SKM-1 (cell line): ENCODE data around the gene WASF3.

Source experiments
- DNase-seq: peaks from one replicate; lab custom pipeline; 2025; ENCODE audit not compliant: unreplicated experiment; lab: John Stamatoyannopoulos, UW

WASF3 gene

DNA sequence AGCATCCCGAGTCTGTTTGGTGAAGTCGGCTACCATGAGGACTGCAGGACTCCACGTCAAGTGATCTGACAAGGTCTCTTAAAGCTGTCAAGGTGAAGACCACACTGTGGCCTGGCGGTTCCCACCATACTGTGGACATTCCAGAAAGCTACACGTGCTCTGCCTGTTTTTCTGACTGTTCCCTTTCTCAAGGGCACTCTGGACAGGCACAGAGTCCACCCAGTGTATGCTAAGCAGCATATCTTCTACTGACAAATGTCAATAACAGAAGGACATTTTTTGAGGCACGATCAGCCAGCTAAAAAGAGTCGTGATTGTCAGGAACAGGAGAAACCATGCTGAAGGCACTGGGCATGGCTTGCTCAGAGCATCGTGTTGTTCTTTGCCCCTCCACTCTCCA, 12.8 kb upstream of the WASF3 start:
- DNase-seq = no peak

- DNase-seq = no peak
Observed at GRCh38 chr13:26548205-26548765, 9.2 kb upstream of the WASF3 start.

DNA sequence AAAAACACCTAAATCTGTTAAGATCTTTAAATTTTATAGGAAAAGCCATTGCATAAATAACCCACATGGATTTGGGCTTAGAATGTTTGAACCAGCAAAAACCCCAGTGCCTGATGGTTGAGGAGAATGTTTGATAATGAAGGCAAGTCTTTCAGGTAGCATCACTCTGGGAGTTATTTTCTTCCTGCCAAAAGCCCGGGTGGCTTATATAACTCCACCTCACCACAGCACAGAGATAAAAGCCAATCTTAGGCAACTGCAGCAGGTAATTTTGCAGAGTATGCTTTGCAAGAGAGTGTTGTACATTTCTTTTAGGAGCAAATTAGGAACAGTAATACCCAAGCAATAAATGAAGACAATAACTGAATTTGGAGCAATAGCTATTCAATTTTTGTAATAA, 7.8 kb upstream of the WASF3 start:
- no peak for DNase-seq

DNA sequence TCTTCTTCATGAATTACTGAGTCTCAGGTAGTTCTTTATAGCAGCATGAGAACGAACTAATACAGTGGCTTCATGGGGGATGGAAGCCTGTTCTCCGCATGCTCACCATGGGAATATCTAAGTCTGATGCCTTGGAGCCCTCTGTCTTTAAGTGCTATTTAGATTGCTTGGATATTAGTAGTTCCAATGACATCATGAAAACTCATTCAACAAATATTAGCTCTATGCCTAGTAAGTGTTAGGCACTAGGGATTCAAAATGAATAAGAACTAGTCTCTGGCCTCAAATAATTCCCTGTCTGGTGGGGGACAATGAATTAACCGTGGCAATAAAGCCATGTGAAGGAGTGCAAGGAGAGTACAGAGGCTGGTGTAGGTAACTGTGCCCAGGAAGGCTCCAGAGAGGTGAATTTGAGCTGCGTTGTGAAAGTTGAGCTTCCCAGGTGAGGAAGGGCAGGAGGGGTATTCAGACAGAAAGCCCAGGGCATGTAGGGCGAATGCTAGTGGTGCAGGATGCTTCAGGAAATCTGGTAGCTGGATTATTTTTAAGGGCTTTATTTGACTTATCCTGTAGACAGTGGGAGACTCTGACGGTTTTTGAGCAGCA, 6.1 kb upstream of the WASF3 start:
- no peak for DNase-seq

DNA sequence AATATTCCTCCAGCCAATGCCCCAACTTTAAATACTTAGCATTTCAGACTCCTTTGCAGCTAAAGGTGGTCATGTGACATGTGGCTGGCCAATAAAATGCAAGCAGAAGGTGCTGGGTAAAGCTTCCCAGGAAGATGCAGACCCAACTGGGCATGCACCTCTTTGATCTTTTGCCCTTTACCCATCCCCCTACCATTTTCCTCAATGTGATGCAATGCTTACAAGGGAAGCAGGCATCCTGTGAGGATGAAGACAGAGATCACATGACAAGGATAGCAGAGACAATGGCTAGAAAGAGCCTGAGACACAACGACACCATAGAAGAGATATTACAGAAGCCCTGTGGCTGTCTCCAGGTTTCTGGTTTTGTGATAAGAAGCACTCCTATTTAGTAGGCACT, 2.1 kb upstream of the WASF3 start:
- no peak for DNase-seq

- DNase-seq = no peak
Observed at GRCh38 chr13:26557051-26557392, 461 bp upstream of the WASF3 start.

- no peak for DNase-seq
Observed at GRCh38 chr13:26558074-26558805, 757 bp downstream of the WASF3 start.

DNA sequence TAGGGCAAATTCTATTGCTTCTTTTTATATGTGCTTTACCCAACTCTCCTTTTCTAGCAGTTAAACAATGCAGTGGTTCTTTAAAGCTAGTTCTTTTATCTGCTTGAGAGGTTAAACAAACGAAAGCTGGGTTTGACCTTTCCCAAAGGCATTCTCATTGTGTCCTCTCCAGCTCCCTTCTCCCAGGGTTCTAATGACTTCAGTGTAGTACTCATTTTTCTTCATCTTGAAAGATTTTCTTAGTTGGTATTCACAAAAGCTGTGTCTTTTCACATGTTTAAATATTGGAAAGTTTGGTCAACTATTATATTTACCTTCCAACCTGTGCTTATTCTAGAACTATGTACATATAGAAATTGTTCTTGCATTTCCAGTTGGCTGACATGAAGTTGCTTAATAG, 1.5 kb downstream of the WASF3 start:
- no peak for DNase-seq

- DNase-seq = no peak
Observed at GRCh38 chr13:26560456-26560855, 3.0 kb downstream of the WASF3 start.

GRCh38 chr13:26561067-26561466, 3.6 kb downstream of the WASF3 start:
- DNase-seq = no peak

GRCh38 chr13:26561651-26562511, 4.4 kb downstream of the WASF3 start:
- DNase-seq = no peak

DNA sequence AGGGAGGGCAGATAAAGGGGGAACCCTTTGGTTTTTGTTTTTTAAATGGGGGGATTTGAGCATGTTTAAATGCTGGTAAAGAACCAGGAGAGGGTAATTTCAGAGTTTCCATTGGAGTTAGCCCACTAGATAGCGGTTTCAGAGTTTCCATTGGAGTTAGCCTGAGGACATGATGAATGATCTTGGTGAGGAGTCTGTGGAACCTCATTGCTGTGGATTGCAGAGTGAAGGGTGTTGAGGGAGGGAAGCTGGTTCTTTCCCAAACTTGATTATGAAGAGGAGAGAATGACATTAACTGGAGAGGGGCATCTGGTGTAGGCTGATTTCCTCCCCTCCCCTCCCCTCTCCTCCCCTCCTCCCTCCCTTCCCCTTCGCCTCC, 5.0 kb downstream of the WASF3 start:
- no peak for DNase-seq

- DNase-seq = no peak
Observed at GRCh38 chr13:26563713-26564112, 6.2 kb downstream of the WASF3 start.

DNA sequence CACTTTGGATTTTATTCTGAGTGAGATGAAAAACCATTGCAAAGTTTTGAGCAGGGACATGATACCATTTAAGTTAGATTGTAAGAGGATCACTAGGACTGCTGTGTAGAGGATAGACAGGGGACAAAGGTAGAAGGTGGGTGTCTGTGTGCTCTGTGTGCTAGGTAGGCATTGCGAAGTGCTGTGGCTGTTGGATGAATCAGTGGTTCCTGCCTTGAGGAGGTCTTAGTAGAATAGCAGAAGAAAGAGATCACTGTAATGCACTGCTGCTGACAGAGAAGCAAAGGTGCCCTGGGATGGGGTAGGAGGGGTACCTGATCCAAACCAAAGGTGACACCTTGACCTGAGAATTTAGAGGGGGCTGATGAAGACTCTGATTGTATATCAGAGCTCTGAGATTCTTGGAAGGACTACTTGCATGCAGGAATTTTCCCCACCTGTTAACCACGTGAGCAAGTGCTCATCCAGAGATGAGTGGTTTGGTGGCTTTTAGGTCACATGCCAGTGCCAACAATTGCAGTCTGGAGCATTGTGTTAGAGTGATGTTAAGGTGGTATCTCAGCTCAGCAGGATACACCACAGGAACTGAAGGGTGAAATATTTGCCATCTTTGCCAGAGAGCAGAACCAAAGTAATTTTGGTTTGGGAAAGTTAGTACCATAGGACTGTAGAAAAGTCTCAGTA, 10.8 kb downstream of the WASF3 start:
- no peak for DNase-seq

GRCh38 chr13:26571518-26571917, 14.0 kb downstream of the WASF3 start:
- no peak for DNase-seq

GRCh38 chr13:26575244-26575643, 17.8 kb downstream of the WASF3 start:
- no peak for DNase-seq

DNA sequence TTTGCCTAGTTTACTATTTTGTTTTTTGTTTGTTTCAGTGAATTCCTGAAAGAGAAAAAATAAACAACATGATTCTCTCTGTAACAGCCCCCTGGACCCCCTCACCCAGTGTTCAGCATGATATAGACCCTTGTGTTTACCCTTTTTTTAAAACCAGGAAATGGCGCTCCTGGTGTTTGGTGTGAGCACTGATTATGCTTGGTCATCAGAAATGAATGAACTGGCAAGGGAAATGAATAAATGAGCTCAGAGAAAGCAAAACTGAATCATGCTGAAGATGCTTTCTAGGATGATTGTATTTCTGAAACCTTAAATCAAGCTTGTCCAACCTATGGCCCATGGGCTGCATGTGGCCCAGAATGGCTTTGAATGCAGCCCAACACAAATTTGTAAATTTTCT, 22.1 kb downstream of the WASF3 start:
- DNase-seq = no peak

DNA sequence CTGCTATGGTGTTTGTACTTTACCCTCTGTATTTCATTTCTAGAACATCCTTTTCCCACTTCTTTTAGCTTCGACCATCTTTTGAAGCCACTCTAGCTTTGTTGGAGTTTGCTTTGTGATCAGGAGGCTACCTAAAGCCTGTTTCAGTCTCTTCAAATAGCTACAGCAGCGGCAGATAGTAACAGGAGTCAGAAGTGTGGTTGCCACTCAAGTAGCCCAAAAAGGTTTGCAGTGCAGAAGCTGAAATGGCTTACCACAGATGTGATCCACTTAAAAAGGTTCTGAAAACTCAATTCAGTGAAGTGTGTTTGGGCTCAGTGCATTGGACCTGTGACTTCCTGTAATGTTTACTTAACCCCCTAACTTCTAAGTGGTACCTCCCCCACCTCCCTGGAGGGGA, 26.2 kb downstream of the WASF3 start:
- DNase-seq = no peak

GRCh38 chr13:26584713-26585112, 27.2 kb downstream of the WASF3 start:
- DNase-seq = no peak

DNA sequence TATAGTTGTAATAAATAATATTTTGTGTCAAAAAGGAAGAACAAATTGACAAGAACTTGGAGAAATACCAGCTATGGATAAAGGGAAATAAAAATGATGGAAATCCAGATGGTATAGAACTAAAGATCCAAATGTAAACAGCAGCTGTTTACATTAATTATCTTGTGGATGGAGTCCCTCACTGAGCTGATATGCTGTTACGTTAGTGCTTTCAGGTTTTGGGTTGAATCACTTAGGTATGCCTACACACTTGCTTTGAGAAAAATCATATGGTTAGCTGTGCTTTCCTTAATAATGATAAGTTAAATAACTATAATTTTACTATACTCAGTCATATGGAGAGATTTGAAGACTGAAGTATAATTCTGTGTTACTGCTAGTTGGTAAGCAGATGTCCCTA, 27.7 kb downstream of the WASF3 start:
- no peak for DNase-seq

DNA sequence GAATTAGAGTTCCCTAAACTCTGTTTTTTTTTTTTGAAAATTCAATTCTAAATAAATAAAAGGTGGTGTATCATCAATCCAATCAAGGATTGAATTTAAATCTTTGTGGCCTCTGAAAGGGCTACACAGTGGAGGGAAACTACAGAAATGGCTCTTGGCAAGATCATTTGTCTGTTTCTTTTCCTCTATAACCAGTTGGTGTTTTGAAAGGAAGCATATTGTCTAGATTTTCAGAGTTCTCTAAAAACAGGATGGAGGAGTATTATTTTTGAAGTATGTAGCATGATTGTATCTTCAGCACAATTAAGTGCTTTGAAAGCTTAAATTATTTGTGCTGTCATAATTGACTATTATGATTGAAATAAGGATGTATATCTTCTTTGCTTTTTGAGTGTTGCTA, 29.8 kb downstream of the WASF3 start:
- no peak for DNase-seq
